Activated T-cell treated with anti-CD3 and anti-CD28 coated beads for 1 hour (primary cell): ENCODE measurements around the gene LRP2.
"Not testable (repeated sequence)": the region's sequence is repeated elsewhere in the genome, so short reads cannot be mapped to it uniquely, and the experiment has no call there.

ENCODE experiments used
- DNase-seq: peaks from one replicate; pipeline ENCODE4 v3.0.0-alpha.2; 2020; ENCODE audit warnings: low read depth

Gene LRP2

DNA sequence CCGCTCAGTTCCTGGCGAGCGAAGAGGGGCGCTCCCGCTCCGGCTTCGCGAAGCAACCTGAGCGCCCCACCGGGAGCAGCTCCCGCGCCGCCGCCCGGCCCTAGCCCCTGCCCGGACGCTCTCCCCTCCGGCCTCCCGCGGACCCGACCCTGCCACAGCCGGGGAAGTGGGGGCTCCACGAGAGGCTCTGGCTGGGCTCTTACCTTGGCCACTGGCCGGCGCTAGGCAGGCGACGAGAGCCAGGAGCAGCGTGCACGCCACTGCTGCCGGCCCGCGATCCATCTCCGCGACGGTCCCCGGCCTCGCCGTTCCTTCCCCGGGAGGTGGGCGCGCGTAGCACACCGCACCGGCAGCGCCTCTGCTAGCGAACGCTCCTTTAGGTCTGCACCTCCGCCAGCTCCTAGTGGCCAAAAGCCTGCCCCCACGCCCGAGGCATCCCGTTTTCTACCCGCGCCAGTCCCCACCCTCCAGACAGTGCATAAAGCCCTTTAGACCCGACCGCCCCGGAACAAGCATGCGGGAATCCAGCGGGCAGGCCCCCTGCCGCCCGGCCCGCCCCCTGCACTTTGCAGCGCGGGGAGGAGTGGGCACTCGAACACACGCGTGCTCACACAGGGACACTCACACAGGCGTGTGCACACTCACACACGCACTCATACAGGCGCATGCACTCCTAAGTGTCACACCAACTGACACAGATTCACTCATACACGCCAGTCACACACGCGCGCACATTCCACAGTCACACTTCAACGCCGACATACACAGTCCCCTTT lies at the start of gene LRP2:
TSS of gene LRP2 (minus strand) at position 417 of the 776 bp plus-strand sequence. CDS start at position 282, 135 bp downstream.
- no peak for DNase-seq

- DNase-seq = no peak
These were observed 44.6 kb upstream of the LRP2 start for GRCh38 chr2:169406891-169407290.

GRCh38 chr2:169399491-169399890 lies 37.2 kb upstream of the LRP2 start:
- DNase-seq = not testable (repeated sequence)

GRCh38 chr2:169397697-169398096 lies 35.4 kb upstream of the LRP2 start:
- no peak for DNase-seq

DNA sequence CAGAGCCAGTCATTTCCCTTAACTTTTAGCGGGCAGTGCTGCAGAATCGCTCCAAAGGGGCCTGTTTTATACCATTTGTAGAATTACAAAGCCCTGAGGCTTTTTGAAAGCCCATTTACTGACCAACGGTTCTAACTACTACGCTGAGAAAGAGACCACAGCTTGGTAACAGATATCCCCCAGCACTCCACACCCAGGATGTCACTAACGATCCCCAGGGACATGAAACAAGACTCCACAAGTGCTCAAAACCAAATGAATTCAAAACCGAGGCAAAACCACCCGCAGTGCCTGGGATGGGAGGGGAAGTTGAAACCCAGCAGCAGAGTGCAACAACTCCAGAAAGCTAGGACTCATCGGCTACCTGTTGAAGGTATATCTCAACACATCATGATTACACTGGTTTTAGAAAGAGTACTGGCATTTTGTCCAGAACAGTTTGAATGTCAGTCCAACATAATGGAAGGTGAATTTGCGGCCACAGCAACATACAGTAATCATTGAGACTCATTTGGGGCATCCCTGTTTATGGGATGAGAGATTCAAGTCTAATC lies 33.6 kb upstream of the LRP2 start:
- DNase-seq = no peak

DNA sequence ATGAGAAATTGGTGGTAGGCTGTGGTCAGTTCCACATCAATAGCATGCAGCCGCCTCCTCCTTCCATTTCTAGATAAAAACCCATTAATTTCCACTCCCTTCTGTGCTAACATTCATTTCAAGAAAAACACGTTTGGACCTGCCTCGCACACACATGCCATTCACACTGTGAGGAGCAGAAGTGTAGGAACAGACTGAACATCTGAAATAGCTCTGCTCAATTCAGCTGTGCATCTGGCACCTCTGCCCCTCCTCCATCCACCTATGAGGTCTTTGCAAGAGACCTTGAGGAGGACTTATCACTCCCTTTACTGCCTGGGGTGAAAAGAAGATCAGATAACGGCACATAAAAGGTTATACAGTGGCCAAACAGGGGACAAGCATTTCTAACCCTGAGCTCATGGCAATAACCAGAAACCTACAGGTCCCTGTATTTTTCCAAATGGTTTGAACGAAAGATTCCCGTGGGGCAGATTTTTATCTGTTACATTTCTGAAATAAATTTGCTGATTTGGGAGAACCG lies 30.8 kb upstream of the LRP2 start:
- DNase-seq = no peak

DNA sequence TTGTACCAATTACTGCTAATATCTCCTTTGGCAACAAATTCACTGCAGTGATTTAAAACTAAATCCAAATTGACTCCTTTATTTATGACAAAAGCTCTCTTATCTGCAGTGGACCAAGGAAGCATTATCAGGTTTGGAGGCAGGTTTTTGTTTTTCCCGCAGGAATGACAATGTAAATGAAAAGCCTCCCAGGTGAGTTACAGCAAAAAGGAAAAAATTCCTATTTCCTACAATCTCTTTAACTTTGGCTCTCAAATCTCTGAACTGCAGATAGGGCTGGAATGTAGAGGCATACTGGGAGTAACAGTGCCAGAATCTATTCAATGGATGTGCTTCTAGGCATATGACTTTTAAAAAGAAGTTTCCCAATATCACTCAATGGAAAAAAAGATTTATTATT lies 28.9 kb upstream of the LRP2 start:
- no peak for DNase-seq

GRCh38 chr2:169388161-169388560 lies 25.8 kb upstream of the LRP2 start:
- no peak for DNase-seq

DNA sequence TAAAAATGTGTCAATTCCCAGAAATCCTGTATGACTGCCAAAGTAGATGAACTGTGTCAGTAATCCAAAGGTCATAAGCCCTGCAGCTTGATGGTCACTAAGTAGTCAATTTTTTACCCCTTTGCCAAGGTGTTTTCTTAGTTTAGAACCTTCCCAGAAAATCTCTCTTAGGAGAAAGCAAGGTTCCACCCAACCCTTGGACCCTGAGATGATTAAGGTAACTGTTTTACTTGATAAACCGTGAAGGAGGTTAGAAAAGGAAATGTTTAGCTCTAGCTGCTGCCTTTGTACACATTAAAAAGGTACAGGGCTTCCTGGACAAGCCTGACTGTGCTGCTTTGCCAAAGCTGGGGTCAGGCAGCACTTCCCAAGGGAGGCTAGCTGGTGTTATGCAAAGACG lies 24.4 kb upstream of the LRP2 start:
- DNase-seq = no peak

DNA sequence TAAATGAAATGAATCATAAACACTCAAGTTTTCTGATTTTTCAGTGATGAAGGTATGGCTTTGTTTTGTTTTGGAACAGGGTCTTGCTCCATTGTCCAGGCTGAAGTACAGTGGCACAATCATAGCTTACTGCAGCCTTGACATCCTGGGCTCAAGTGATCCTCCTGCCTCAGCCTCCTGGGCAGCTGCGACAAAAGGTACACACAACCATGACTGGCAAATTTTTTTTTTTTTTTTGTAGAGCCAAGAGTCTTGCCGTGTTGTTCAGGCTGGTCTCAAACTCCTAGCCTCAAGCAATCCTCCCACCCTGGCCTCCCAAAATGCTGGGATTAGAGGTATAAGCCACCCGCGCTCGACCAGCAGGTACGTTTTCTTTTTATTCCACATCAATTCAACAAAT lies 22.5 kb upstream of the LRP2 start:
- no peak for DNase-seq

GRCh38 chr2:169372561-169372960 lies 10.2 kb upstream of the LRP2 start:
- DNase-seq = no peak

DNA sequence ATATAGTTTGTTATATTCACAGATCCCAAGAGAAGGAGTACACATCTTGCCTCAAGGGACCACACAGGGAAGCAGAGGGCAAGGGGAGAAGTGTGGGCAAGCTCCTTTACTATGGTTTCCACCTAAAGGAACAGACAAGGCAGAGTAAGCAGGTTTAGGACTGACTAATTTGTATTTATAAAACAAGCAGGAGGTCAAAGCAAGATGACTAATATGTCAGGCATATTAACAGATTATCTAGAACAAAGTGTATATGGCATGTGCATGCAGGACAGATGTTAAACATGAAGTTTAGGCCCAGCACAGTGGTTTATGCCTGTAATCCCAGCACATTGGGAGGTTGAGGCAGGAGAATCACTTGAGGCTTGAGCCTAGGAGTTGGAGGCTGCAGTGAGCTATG lies 3.7 kb upstream of the LRP2 start:
- DNase-seq = no peak

DNA sequence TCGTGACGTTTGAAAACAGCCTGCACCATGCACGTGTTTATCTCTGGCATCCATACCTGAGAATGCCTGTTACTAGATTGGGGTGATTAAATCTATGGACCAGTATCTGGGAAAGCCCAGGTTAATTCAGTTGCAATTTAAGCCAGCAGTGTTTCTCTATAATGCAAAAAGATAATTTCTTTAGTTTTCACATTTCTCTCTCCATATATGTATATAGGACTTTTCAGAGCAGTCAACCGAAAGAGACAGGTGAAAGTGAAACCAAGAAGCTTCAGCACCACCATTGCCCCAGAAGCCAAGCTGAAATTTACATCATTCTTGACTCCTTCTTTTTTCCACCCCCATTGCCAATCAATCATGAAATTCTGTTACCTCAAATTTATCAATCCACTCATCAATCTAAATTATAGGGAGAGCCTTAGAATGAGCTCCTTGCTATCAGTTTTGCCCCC lies 2.7 kb upstream of the LRP2 start:
- DNase-seq = no peak

DNA sequence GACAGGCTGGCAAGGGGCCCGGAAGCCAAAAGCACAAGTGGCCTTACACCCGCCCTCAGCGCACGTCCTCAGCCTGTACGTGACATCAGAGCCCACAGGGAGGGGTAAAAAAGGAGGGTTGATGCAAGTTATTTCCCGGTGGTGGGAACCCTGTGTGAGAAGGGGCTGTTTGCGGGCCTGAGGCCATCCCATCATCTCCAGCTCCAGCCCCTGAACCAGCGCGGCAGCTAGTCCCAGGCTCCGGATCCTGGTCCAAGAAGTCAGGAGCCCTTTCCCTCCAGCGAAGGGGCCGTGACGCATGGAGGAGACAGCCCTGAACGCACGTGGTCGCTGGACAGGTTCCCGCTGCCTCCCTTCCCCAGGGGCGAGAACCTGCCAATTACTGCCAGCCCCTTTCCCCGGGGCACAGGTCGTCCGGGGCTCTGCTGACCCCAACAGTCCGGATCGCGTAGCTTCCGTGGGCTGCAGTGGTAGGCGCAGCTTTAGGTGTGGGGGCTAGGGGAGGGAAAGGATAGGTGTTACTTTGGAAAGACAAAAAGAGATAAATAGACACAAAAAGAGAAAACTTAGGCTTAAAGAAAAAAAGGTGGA lies 1.3 kb upstream of the LRP2 start:
- no peak for DNase-seq

GRCh38 chr2:169362894-169363559 lies 693 bp upstream of the LRP2 start:
- DNase-seq = no peak

GRCh38 chr2:169361706-169362117 lies 622 bp downstream of the LRP2 start:
- DNase-seq = no peak

DNA sequence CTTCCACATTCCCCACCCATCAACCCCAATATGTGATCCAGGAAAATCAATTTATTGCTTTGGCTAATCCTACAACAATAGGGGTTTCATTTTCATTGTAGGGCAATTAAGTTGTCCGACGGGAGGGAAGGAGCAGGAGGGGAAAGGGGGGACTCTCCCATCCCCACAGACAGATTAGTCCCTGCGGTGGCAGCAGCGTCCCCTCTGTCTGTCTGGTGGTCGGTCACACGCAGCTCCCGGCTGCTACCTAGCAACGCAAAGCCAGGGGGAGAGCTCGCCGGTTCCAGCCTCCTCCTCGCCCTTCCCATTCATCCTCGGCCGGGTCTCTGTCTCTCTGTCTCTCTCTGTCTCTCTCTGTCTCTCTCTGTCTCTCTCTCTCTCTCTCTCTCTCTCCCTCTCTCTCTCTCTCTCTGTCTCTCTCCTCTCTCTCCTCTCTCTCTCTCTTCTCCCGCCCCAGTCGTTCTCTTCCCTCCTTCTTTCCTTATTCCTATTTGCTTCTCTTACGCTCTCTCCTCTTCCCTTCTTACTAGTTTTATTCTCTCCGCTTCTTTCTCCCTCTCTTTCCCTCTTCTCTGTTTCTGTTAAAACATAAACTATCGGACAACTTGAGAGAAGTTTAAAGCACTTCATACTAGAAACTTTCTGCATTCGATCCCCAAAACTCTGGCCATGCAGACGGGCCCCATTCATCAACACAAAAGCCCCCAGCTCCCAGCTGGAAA lies 1.2 kb downstream of the LRP2 start:
- no peak for DNase-seq

- no peak for DNase-seq
These were observed 4.3 kb downstream of the LRP2 start for GRCh38 chr2:169358016-169358415.

DNA sequence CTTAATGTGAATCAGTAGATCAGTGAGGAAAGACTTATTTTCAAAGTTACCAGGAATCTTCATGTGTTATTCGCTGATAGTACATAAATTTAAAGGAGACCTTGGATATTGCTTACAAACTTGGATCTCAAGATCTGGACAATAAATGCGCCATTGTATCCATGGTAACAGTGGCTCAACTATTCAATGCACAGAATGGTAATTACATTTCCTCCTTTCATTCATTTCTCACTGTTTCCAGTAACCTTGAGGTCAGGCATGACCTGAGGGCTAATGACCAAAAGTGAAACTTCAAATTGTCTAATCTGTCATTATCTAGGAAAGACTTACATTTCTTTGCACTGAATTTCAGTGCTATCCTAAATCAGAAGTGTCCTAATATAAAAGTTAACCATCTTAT lies 8.1 kb downstream of the LRP2 start:
- no peak for DNase-seq

- no peak for DNase-seq
These were observed 10.6 kb downstream of the LRP2 start for GRCh38 chr2:169351725-169352124.

GRCh38 chr2:169349535-169349934 lies 12.8 kb downstream of the LRP2 start:
- DNase-seq = no peak
